OCI-LY1 (cell line): ENCODE measurements around the gene MTHFD1L.
A peak's percentile ranks its signal among the peaks of the same experiment; 100 is the strongest.

ENCODE experiments used
- H2AFZ ChIP-seq: fragments of 200-600 bp; sonication (generic), shearing (Covaris generic); 2 replicates; pipeline ENCODE4 v1.6.0; 2014; ENCODE audit warnings: antibody characterized with exemption, mild to moderate bottlenecking, low read length
- H3F3A ChIP-seq: fragments of 200-600 bp; sonication (generic), shearing (Covaris generic); 2 replicates; pipeline ENCODE4 v1.6.0; 2014; ENCODE audit warnings: mild to moderate bottlenecking, antibody characterized with exemption, low read length, moderate library complexity; ENCODE audit not compliant: insufficient read depth
- H3K27ac ChIP-seq: fragments of 200-600 bp; sonication (generic); 2 replicates; pipeline ENCODE4 v1.5.1; 2014; ENCODE audit warnings: low read length, mixed run types, mild to moderate bottlenecking, low read depth; ENCODE audit not compliant: poor library complexity, severe bottlenecking
- H3K27me3 ChIP-seq: fragments of 200-600 bp; sonication (generic); 2 replicates; pipeline ENCODE4 v1.6.0; 2014; ENCODE audit warnings: antibody characterized with exemption, mild to moderate bottlenecking, low read length, moderate library complexity; ENCODE audit not compliant: insufficient read depth
- H3K36me3 ChIP-seq: fragments of 200-600 bp; sonication (generic); 2 replicates; pipeline ENCODE4 v1.6.1; 2014; ENCODE audit warnings: mild to moderate bottlenecking, antibody characterized with exemption, low read length, moderate library complexity, mixed read lengths; ENCODE audit not compliant: insufficient read depth
- H3K4me1 ChIP-seq: fragments of 200-600 bp; sonication (generic); 2 replicates; pipeline ENCODE4 v1.5.1; 2014; ENCODE audit warnings: mild to moderate bottlenecking, low read length, moderate library complexity; ENCODE audit not compliant: insufficient read depth, severe bottlenecking
- H3K4me2 ChIP-seq: fragments of 200-600 bp; sonication (generic), shearing (Covaris generic); 2 replicates; pipeline ENCODE4 v1.6.1; 2014; ENCODE audit warnings: low read length
- H3K4me3 ChIP-seq: fragments of 200-600 bp; sonication (generic); 2 replicates; pipeline ENCODE4 v1.5.1; 2014; ENCODE audit warnings: low read length, low read depth, mild to moderate bottlenecking, mixed read lengths; ENCODE audit not compliant: poor library complexity, severe bottlenecking
- H3K79me2 ChIP-seq: fragments of 200-600 bp; shearing (Covaris generic); 2 replicates; pipeline ENCODE4 v1.6.1; 2016; ENCODE audit warnings: mixed run types, low read length, mixed read lengths; ENCODE audit not compliant: insufficient read depth
- H3K9ac ChIP-seq: fragments of 200-600 bp; sonication (generic), shearing (Covaris generic); 2 replicates; pipeline ENCODE4 v1.6.1; 2014; ENCODE audit warnings: mild to moderate bottlenecking, low read length, mixed read lengths
- H3K9me2 ChIP-seq: fragments of 200-600 bp; sonication (generic), shearing (Covaris generic); 2 replicates; pipeline ENCODE4 v1.6.1; 2014; ENCODE audit warnings: low read depth, mild to moderate bottlenecking, low read length, mixed read lengths
- H3K9me3 ChIP-seq: fragments of 200-600 bp; shearing (Covaris generic); 2 replicates; pipeline ENCODE4 v1.6.1; 2014; ENCODE audit warnings: low read length, mixed read lengths
- H4K20me1 ChIP-seq: fragments of 200-600 bp; sonication (generic), shearing (Covaris generic); 2 replicates; pipeline ENCODE4 v1.6.0; 2016; ENCODE audit warnings: mild to moderate bottlenecking, low read length; ENCODE audit not compliant: insufficient read depth
- CTCF ChIP-seq: fragments of 200-600 bp; sonication (generic), shearing (Covaris generic); IDR thresholded peaks from 2 replicates; pipeline ENCODE4 v1.5.1; 2017; ENCODE audit warnings: mild to moderate bottlenecking, antibody characterized with exemption, low read length, moderate library complexity, mixed read lengths
- EZH2 ChIP-seq: fragments of 200-600 bp; sonication (generic), shearing (Covaris generic); IDR thresholded peaks from 2 replicates; pipeline ENCODE4 v1.8.0; 2017; ENCODE audit warnings: borderline replicate concordance, mixed run types, mild to moderate bottlenecking, antibody characterized with exemption, low read length, moderate library complexity, mixed read lengths

Gene MTHFD1L

DNA sequence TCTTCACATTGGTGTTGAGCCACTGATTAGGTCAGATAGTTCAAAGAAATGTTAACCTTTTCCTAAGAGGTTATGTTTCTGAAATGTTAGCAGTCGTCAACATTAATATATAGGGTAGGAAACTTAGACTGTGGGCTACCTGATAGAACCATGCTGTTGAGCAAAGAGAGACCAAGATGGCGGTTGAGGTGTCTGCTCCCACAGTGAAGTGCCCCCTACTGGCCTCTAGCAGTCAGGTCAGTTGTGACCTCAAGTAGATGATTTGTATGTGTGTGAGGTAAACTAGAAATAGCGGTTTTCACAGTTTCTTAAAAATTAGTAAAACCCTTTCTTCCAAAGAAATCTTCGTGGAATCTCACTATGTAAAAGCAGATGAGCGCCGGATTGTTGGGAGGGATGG, 40.3 kb downstream of the MTHFD1L start:
- Histone ChIP-seq H3K4me2 (no peak overlapping the region), H4K20me1 (no peaks in the 10 kb centered on the region), H3K9me2 (no peaks in the 10 kb centered on the region), H3K4me1 (no peaks in the 10 kb centered on the region), H2AFZ (no peak overlapping the region), H3K27me3 (no peaks in the 10 kb centered on the region), H3K36me3 (peaks cover 44% of the 10 kb centered on the region), H3K9me3 (no peaks in the 10 kb centered on the region), H3K9ac (no peak overlapping the region), H3K4me3 (no peak overlapping the region), H3F3A (no peaks in the 10 kb centered on the region), H3K27ac (no peak overlapping the region), H3K79me2 (no peaks in the 10 kb centered on the region)
- TF ChIP-seq EZH2, result no peak
- TF ChIP-seq CTCF, result peak; percentile 46; the same call in 1 of the 2 replicates

GRCh38 chr6:150906641-150907326, 41.3 kb downstream of the MTHFD1L start:
- Histone ChIP-seq H3K4me2 (no peak overlapping the region), H3K79me2 (no peaks in the 10 kb centered on the region), H4K20me1 (no peaks in the 10 kb centered on the region), H3K9me3 (no peaks in the 10 kb centered on the region), H3K4me1 (no peaks in the 10 kb centered on the region), H3K9me2 (no peaks in the 10 kb centered on the region), H3K9ac (no peak overlapping the region), H3K4me3 (no peak overlapping the region), H3K27me3 (no peaks in the 10 kb centered on the region), H3K36me3 (peaks cover 51% of the 10 kb centered on the region), H3F3A (no peaks in the 10 kb centered on the region), H3K27ac (no peak overlapping the region), H2AFZ (no peak overlapping the region)
- no peak for TF ChIP-seq EZH2
- TF ChIP-seq CTCF, result no peak

- H3K36me3 ChIP-seq, result peaks cover 57% of the 10 kb centered on the region
- no peaks in the 10 kb centered on the region for H3K27me3 ChIP-seq
- H3K79me2 ChIP-seq, result no peaks in the 10 kb centered on the region
- H4K20me1 ChIP-seq, result no peaks in the 10 kb centered on the region
- H3K4me2 ChIP-seq, result no peak overlapping the region
- no peak overlapping the region for H2AFZ ChIP-seq
- H3K9me3 ChIP-seq, result no peaks in the 10 kb centered on the region
- TF ChIP-seq CTCF, result no peak
- no peak for TF ChIP-seq EZH2
- H3K9ac ChIP-seq, result no peak overlapping the region
- no peaks in the 10 kb centered on the region for H3K9me2 ChIP-seq
- H3K4me3 ChIP-seq, result no peak overlapping the region
- no peaks in the 10 kb centered on the region for H3F3A ChIP-seq
- no peaks in the 10 kb centered on the region for H3K4me1 ChIP-seq
- no peak overlapping the region for H3K27ac ChIP-seq
These were observed 41.9 kb downstream of the MTHFD1L start for GRCh38 chr6:150907383-150907782.
